Lower leg skin (tissue), 3 donors: Measurements from ENCODE around the gene POLR2H.

Experiments used
- POLR2A ChIP-seq, 2 donors: fragments of 450-650 bp; IDR thresholded peaks; one replicate each; pipeline ENCODE4 v1.6.1; 2016 to 2017; ENCODE audit warnings: antibody characterized with exemption in 2 of 2, mild to moderate bottlenecking in 1 of 2, moderate library complexity in 1 of 2
- TF ChIP-seq, protein P1 (sequence below), 3 donors: fragments of 450-650 bp; IDR thresholded peaks; one replicate each; pipeline ENCODE4 v1.5.1; 2016; ENCODE audit warnings: antibody characterized with exemption in 3 of 3, mild to moderate bottlenecking in 3 of 3, moderate library complexity in 2 of 3

DNA sequence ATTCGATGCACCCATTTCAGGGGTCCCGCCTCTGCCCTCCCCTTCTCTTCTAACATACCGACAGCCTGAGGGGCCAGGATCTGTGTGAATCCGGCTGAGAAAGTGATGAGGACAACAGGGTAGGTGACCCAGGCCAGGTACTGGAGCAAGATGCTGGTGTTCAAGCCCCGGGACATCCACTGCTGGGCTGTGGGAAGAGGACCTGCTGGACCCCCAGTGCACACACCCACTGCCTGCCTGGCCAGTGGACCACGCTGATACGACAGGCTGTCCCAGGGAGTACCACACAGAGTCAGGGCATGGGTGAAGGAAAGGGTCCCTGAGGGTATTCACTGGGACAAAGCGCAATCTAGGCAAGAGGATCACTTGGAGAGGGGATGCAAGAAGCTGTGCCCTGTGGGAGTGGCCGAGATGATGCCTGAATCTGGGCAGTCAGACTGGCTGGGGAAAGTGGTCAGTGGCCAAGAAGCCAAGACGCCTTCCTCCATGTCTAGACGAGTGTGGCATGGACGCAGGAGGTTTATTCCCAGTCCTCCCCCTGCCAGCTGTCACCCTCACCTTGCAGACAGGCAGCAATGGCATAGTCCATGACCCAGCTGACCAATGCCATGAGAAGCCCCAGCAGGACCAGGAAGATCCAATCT, 3.3 kb upstream of the POLR2H start:
- TF ChIP-seq, protein P1, sequence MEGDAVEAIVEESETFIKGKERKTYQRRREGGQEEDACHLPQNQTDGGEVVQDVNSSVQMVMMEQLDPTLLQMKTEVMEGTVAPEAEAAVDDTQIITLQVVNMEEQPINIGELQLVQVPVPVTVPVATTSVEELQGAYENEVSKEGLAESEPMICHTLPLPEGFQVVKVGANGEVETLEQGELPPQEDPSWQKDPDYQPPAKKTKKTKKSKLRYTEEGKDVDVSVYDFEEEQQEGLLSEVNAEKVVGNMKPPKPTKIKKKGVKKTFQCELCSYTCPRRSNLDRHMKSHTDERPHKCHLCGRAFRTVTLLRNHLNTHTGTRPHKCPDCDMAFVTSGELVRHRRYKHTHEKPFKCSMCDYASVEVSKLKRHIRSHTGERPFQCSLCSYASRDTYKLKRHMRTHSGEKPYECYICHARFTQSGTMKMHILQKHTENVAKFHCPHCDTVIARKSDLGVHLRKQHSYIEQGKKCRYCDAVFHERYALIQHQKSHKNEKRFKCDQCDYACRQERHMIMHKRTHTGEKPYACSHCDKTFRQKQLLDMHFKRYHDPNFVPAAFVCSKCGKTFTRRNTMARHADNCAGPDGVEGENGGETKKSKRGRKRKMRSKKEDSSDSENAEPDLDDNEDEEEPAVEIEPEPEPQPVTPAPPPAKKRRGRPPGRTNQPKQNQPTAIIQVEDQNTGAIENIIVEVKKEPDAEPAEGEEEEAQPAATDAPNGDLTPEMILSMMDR (IDR thresholded peaks at IDR 0.05), result no peak
- no peak for TF ChIP-seq POLR2A (IDR thresholded peaks at IDR 0.05)
